Measurements from ENCODE around the gene TNFRSF14.
"Not testable (repeated sequence)": the region's sequence is repeated elsewhere in the genome, so short reads cannot be mapped to it uniquely, and the experiment has no call there.

Gene TNFRSF14

DNA sequence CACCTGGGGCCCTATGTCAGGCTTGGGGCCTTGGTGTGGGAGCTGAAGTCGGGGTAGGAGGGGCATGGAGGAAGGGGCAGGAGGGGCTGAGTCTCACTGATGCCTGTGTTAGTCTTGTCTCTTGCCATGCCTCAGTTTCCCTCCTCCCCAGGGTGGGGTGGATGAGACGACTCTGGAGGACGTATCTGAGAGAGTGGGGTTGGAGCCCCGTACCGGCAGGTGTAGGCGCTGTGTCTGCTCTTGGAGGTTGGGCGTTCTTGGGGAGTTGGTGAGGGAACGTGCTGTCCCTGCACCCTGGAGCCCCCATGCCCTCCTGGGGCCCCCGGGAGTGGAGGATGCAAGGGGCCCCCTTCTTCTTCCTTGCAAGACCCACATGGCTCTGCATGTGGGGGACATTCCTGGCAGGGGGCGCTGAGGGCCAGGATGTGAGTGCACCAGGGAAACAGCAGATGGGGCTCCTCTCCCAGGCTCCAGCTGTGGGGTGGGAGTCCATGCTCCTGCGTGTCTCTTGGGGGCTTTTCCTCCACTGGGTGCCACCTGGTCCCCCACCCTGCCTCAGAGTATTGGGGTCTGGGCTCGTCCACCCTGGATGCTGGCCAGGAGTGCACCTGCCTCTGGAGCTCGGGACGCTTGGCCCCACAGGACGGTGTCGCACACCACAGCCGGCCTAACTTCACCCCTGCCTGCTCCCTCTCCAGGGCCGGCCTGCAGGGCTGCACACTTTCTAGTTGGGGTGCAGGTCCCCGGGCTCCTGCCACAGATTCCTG lies 1.4 kb upstream of the TNFRSF14 start:
- DNase-seq = no peak

DNA sequence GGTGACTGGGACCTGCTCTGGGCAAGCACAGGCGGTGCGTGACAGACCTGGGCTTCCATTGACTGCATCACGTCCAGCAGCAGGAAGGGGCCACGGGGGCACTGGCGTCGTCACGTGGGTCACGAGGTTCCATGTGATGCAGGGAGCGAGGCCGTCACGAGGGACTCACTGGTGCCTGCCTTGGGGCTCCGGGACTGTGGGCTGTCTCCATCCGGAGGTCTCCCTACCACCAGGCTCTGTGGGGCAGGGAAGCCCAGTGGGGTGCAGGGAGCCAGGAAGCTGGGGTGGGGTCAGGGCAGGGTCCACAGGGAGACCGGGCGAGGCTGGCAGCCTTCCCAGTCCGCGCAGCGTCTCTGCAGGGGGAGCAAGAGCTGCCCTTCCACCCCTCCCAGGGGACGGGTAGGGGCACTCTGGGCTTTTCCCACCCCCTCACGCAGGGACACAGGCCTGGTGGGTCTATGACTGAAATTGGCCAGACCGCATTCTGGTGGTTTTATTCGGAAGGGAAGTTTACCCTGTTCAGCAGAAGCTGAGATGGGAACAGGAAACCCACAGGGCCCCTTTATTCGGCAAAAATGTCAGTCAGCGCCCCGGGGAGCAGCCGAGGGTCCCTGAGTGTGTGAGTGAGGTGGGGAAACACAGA lies 416 bp upstream of the TNFRSF14 start:
- DNase-seq = no peak

DNA sequence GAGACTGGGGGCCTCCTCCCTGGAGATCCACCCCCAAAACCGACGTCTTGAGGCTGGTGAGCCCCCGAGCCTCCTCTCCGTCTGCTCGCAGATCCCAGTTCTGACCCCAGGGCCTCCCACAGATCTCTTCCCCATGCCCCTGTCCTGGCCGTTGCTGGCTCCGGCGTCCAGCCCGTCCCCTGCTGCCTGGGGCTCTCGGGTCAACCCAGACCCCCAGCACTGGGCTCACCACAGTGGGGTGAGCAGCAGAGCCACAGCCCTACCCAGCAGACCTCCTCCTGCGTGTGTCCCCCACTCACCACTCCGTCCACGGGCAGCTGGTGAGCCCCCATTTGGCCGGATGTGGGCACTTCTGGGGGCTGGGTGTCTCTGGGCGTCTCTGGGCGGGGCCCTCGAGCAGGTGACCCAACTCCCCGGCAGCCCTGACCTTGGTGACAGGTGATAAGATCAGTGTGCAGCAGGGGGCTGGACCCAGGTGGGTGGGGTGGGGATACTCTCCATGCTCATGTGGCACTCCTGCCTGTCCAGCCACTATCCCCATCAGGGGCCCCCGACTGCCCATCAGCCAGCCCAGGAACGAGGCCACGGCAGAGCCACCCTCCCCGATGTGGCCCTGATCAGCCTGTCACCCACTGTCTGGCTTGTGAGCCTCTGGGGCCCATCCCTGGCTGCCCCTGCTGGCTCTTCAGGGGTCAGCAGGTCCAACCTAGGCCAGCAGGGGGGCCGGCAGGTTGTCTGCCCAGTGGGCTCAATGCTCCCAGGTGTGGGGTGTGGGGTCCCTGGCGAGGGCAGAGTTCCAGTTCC lies 709 bp downstream of the TNFRSF14 start:
- no peak for DNase-seq

DNA sequence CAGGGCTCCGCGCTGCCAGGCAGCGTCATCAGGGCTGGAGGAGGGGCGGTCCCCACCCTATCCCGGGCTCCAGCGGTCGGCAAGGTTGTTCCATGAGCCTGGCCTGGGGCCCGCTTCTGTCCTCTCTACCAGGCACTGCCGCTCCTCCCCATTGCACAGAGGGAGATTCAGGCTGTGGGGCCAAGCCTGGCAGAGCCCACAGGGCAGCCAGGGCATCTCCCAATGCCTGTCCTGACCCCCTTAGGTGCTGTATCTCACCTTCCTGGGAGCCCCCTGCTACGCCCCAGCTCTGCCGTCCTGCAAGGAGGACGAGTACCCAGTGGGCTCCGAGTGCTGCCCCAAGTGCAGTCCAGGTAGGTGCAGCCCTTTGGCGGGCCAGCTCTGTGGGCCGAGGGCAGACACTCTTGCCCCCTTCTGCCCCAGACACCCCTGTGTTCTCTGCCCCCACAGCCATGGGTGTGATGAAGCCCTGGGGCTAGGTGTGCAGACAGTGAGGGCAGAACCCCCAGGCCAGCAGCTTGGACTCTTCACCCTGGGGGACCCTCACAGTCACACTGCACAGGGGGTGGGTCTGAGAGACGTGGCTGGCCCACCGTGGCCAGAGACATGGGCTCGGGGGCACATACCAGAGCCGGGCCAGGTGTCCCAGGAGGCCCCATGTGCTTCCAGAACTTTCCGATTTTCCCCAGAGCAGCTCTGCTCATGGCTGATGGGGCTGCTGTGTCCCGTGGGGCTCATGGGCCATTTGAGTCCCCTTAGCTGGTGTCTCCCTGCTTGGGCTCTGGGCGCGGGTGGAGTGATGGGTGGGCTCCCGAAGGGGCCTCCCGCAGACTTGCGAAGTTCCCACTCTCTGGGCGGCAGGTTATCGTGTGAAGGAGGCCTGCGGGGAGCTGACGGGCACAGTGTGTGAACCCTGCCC lies 1.6 kb downstream of the TNFRSF14 start:
- no peak for DNase-seq

DNA sequence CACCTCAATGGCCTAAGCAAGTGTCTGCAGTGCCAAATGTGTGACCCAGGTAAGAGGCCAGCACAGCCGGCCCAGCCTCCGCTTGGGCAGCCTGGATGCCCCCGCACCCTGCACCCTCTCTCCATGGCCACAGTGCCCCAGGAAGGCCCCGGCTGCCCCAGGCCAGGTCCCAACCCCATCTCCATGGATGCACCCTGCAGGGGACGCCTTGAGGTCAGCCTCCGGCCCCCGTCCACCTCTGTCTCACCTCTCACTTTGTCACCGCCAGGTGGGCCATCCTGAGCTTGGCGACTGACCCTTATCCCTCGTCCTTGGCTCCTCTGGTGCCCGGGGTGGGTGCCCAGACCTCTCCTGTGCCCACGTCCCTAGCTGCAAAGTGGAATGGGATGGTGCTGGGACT lies 2.2 kb downstream of the TNFRSF14 start:
- no peak for DNase-seq

DNA sequence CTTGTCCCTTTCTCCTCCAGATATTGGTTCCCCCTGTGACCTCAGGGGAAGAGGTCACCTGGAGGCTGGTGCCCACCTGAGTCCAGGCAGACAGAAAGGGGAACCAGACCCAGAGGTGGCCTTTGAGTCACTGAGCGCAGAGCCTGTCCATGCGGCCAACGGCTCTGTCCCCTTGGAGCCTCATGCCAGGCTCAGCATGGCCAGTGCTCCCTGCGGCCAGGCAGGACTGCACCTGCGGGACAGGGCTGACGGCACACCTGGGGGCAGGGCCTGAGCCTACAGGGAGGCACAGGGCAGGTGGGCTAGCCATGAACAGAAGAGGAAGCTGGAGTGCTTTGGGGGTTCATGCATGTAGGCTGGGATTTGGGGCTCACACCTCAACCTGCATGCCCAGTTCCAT lies 2.7 kb downstream of the TNFRSF14 start:
- DNase-seq = no peak

DNA sequence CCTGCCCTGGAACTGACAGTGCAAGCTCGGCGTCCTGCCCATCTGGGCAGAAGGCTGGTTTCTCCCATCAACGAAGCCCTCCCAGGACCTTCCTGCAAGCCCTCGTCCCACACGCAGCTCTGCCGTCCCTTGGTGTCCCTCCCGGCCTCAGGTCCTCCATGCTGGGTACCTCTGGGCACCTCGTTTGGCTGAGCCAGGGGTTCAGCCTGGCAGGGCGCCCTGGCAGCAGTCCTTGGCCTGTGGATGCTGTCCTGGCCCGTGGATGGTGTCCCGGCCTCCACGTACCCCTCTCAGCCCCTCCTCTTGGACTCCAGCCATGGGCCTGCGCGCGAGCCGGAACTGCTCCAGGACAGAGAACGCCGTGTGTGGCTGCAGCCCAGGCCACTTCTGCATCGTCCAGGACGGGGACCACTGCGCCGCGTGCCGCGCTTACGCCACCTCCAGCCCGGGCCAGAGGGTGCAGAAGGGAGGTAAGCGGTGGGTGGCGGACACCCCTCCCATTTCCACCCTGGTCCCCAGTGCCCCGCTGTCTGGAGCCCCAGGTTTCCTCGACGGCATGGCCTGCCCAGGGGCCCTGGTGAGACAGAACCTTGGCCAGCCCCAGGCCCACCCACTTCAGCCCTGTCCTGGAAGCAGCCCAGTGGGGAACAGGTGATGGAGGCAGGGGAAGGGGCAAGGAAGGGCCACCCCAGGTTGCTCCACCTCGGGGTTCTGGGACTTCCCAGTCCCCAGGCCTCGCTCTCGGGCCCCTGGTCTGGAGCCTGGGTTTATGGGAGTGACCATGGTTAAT lies 3.5 kb downstream of the TNFRSF14 start:
- no peak for DNase-seq

DNA sequence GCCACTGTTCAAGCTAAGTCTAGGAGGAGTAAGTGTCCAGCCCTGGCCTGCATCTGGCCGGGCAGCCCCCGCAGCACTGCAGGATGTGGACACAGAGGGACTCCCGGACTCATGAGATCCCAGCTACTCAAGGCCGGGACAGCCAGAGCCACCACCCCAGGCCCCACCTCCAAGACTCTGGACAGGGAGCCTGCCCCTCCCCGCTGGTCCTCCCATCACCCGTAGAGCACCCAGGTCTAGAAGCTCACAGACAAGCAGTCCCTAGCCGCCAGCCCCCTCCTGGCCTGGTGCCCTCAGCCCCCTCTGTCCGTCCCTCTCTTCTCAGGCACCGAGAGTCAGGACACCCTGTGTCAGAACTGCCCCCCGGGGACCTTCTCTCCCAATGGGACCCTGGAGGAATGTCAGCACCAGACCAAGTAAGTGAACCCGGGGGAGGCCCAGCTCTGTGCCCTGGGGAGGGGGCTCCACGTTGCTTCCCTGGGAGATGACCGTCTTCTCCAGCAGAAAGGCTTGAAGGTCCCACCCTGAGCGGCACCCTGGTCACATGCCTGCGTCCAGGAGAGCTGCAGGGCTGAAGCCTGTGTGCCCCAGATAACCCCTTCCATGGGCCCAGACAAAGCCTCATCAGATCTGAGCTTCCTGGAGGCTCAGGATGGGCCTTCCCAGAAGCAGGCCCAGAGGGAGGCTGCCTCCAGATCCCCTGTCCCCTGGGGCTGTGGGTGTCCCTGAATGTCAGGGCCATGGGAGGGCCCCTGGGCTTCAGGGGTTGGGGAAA lies 4.3 kb downstream of the TNFRSF14 start:
- DNase-seq = no peak

DNA sequence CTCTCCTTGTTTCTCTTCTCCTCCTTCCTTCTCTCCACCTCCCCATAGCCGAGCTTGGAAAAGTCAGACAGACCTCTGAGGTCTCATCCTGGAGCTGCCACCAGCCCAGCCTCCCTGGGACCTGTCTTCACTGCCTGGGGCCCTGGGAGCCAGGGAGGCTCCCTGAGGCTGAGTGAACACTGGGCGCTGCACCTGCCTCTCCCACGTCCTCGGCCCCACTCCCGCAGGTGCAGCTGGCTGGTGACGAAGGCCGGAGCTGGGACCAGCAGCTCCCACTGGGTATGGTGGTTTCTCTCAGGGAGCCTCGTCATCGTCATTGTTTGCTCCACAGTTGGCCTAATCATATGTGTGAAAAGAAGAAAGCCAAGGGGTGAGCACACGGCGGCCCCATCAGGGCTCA lies 5.3 kb downstream of the TNFRSF14 start:
- no peak for DNase-seq

DNA sequence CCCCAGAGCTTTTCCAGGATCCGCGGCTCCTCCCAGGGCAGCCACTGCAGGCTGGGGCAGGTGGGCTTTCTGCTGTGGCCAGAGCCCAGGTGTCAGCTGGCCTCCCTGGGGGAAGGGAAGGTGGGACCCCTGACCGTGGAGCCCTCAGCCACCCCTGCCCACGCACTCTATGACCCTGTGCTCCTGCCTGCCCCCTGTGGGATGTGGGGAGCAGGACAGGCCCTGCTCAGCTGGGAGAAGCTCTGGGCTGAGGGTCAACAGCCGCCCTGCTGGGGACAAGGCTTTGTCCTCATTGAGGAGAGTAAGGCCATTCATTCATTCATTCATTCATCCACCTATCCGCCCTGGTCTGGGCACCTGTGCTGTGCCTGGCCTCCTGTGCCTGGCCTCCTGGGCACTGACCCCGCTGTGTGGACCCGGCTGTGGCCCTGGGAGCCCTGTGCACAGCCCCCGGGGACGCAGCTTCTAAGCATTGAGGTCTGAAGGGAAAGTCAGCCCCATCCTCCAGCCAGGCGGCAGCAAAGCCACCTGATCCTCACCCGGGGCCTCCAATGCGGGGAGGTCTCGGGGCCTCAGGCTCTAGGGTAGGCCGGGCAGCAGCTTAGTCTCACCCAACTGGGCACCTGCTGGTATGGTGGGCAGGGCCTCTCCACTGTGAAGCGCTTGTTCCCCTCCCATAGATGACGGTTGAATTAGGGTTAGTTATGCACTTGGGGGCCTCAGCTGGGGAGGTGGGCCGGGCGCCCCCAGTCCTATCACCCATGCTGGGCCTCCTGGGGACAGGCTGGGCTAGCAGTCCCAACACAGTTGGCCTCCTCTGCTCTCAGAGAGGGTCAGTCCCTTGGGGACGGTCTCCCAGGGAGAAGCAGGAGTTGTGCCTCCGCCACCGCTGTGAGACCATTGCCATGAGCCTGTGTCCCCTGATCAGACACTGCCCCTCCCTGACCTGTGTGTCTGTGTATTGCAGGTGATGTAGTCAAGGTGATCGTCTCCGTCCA lies 6.0 kb downstream of the TNFRSF14 start:
- DNase-seq = no peak

DNA sequence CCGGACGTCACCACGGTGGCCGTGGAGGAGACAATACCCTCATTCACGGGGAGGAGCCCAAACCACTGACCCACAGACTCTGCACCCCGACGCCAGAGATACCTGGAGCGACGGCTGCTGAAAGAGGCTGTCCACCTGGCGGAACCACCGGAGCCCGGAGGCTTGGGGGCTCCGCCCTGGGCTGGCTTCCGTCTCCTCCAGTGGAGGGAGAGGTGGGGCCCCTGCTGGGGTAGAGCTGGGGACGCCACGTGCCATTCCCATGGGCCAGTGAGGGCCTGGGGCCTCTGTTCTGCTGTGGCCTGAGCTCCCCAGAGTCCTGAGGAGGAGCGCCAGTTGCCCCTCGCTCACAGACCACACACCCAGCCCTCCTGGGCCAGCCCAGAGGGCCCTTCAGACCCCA lies 7.0 kb downstream of the TNFRSF14 start:
- no peak for DNase-seq

DNA sequence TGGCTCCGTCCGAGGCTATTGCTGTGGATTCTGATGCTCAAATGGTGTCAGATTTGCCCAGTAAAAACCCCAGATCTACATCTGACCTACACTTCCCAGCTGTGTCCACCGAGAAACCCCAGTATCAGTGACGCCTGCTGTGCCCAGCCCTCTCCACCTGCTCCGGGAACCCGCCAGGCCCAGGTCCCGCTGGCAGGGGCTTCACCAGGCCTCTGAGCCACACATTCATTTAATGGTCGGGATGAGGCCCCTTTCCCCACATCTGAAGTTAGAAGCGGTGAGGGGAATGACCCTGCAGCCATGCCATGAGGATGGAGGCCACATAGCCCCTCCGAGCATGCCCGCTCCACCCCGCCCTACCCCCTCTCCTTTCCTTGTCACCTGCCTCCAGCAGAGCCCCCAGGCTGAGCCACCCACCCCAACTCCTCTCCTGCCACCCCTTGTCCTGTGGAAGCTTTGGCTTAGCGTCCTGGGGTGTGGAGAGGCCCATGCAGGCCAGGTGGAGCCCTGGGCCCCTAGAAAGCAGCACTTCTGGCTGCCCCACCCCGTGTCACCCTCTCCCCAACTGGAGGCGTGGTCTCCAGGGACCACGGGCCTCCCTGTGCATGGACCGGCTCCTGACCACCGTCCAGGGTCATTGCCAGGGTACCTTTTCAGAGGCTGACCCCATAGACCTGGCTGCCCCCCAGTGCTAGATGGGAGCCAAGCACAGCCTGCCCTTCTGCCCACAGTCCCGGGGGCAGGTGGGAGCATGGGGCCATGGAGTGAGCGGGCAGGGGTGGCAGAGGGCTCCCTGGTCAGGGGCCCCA lies 8.0 kb downstream of the TNFRSF14 start:
- DNase-seq = no peak

DNA sequence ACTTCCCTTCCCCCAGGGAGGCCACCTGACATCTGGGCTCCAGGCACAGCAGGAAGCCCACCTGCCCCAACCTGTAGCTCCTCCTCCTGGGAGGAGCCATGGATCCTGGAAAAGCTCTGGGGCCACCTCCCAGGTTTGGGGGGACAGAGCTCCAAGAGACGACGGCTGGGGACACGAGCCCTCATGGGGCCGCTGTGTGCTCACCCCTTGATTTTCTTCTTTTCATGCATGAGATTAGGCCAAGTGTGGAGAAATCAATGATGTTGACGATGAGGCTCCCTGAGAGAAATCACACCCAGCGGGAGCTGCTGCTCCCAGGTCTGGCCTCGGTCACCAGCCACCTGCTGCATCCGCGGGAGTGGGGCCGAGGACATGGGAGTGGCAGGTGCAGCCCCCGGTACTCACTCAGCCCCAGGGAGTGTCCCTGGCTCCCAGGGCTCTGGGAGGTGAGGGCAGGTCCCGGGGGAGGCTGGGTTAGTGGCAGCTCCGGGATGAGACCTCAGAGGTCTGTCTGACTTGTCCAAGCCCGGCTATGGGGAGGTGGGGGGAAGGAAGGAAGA lies 8.7 kb downstream of the TNFRSF14 start:
- no peak for DNase-seq

DNA sequence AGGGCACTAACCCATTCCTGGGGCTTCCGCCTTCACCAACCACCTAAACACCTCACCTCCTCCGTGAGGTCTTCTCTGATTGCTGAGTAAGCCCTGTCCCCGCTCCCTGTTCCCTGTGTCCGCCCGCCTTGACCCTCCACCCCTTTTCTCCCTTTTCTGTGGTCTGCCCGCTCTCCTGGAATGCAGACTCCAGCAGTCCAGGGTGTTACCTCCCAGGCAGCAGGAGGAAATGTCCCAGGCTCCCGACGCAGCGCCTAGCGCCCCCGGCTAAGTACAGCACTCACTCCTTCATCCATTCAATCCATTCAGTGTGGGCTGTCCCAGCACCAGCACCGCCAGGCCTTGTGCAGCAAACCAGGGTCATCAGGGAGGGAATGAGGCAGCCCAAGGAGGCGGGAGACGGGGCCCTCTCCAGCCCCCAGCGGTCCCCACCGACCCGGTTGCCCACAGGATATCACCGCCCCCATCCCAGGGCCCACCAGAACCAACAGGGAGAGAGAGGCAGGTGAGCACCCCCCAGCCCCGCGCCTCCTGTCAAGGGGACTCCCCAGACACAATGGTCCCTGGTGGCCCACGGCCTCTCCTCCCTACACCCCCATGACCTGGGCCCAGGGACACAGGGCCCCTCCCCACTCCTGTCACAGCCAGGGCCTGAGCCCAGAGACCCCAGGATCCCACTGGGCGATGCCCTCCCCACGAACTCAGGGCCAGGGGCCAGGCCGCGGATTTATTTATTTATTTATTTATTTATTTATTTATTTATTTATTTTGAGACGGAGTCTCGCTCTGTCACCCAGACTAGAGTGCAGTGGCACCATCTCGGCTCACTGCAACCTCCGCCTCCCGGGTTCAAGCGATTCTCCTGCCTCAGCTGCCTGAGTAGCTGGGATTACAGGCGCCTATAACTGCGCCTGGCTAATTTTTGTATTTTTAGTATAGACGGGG lies 10.2 kb downstream of the TNFRSF14 start:
- no peak for DNase-seq

DNA sequence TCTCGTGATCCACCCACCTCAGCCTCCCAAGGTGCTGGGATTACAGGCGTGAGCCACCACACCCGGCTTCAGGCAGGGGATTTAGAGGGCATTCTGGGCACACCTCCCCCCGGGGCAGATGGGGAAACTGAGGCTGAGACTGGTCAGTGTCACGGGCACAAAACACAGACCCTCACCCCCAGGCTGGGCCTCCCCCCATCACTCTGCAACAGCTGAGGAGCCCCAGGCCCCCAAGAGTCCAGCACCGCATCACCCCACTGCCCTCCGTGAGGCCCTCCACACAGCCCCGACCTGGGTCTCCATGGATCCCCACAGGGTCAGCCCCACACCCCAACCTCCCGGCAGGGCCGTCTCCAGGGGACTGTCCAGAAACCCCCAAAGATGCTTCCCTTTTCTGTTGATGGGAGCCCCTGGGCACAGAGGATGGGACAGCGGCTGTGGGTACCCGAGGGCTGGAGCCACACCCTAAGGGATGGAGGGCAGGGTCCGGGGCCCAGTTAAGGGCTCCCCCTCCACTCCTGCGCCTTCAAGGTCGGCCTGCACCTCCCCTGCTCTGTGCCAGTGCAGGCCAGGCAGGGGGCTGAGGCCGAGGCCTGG lies 11.0 kb downstream of the TNFRSF14 start:
- DNase-seq = no peak

DNA sequence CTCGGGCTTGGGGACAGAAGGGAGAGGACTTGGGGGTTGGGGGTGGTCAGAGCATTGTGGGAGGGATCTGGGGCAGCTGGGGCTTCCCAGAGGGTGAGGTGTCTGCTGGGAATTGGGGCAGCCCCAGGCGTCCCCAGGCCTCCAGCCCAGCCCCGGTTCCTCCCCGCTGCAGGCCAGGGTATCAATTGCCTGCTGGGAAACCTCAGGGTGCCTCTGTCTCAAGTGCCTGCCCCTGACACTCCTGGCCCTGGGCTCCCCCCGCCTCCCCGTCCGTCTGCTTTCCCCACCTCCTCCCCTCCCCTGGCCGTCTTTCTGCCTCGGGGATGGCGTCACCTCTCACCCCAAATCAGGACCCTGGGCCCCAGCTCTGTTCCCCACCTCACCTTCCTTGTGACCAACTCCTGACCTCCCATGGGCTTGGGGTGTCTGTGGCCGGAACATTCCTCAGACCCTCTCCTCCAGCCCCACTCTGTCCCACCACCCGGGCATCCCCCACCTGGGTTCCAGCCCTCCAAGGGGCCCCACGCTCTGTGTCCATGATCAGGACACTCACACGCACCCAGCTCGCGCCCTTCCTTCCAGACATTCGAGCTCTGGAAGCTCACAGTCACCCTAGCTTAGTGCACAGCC lies 12.1 kb downstream of the TNFRSF14 start:
- DNase-seq = not testable (repeated sequence)

All from NCI-H1694 treated with DMSO at 0.1 percent for 48 hours (cell line).